Natural killer cell (primary cell): ENCODE results near the gene STEAP4. TPM values are rescaled to one million over a fixed set of nuclear protein-coding genes. Genes with fewer than 3 reads are reported as not detected.

Experiments
- ATAC-seq, 3 donors: fragments of 150-1000 bp in 2 of 3; fragments of 200-7000 bp in 1 of 3; cut with Tn5 transposase; 1 replicate in 1 of 3; 2 replicates in 2 of 3; pipeline ENCODE4 v1.10.0; 2021; ENCODE audit warnings: mild to moderate bottlenecking in 2 of 3, moderate library complexity in 2 of 3
- DNase-seq, 2 donors: peaks; one replicate each; pipeline versions ENCODE4 v3.0.0 to v3.0.0-alpha.2; 2013 to 2021; ENCODE audit warnings: mixed read lengths in 1 of 2
- H3K27ac ChIP-seq: one replicate; pipeline ENCODE4 v1.5.1; 2013; ENCODE audit warnings: mild to moderate bottlenecking, low read length
- H3K27me3 ChIP-seq: one replicate; pipeline ENCODE4 v1.6.1; 2013; ENCODE audit warnings: low read length; ENCODE audit not compliant: control insufficient read depth, insufficient read depth
- H3K36me3 ChIP-seq: one replicate; pipeline ENCODE4 v1.6.1; 2013; ENCODE audit warnings: low read length; ENCODE audit not compliant: control insufficient read depth, insufficient read depth
- H3K4me1 ChIP-seq: one replicate; pipeline ENCODE4 v1.6.1; 2013; ENCODE audit warnings: low read length; ENCODE audit not compliant: control insufficient read depth, insufficient read depth
- H3K4me3 ChIP-seq: one replicate; pipeline ENCODE4 v1.5.1; 2013; ENCODE audit warnings: low read length
- H3K9me3 ChIP-seq: one replicate; pipeline ENCODE4 v1.6.1; 2013; ENCODE audit warnings: low read length; ENCODE audit not compliant: control insufficient read depth, insufficient read depth
- H3K27ac Mint-ChIP-seq, 2 donors: one replicate each; pipeline ENCODE4 v1.8.0; 2022; ENCODE audit warnings: mild to moderate bottlenecking in 2 of 2, mixed read lengths in 2 of 2, moderate library complexity in 1 of 2
- H3K27me3 Mint-ChIP-seq, 2 donors: one replicate each; pipeline ENCODE4 v1.8.0; 2022; ENCODE audit warnings: low read depth in 2 of 2, mixed read lengths in 2 of 2
- H3K36me3 Mint-ChIP-seq: one replicate; pipeline ENCODE4 v1.8.0; 2022; ENCODE audit warnings: mixed read lengths
- H3K4me1 Mint-ChIP-seq, 2 donors: one replicate each; pipeline ENCODE4 v1.8.0; 2022; ENCODE audit warnings: mixed read lengths in 2 of 2
- H3K4me3 Mint-ChIP-seq: one replicate; pipeline ENCODE4 v1.8.0; 2022; ENCODE audit warnings: mild to moderate bottlenecking, moderate library complexity, mixed read lengths
- H3K9me3 Mint-ChIP-seq, 2 donors: one replicate each; pipeline ENCODE4 v1.8.0; 2022; ENCODE audit warnings: mixed read lengths in 2 of 2
- CTCF ChIP-seq: fragments of 200-600 bp; IDR thresholded peaks from one replicate; pipeline ENCODE4 v1.8.0; 2022; ENCODE audit warnings: antibody characterized with exemption
- WGBS: methylation state at CpG from one replicate; pipeline ENCODE4 v1.1.7; 2013; ENCODE audit warnings: missing lambda C conversion rate; ENCODE audit not compliant: insufficient coverage; 5-methylcytosine and 5-hydroxymethylcytosine counted together
- intact Hi-C: fragments of 100-400 bp; cut with micrococcal nuclease; formaldehyde crosslinking; loops from one replicate; pipeline ENCODE4 v1.14.2; 2022
- total RNA-seq, 4 donors: library from RNA; stranded (reverse); fragments of 120-200 nt in 1 of 4; gene quantifications; one replicate each; pipeline versions ENCODE4 v1.2.3 to v1.2.4, GENCODE V29; 2013 to 2022

The STEAP4 gene
- total RNA-seq, 3 donors from 2014 or later (not counting 1 experiment from before 2014, with no cell fraction given), result 0.18 to 3.0 TPM; not detected in 1

GRCh38 chr7:88302486-88302885 lies 4.2 kb downstream of the STEAP4 start:
- no peaks in the 10 kb centered on the region for H3K36me3 ChIP-seq
- TF ChIP-seq CTCF, result no peak
- H3K36me3 Mint-ChIP-seq, result no peaks in the 10 kb centered on the region
- ATAC-seq (no peak), DNase-seq (no peak)
- no peak overlapping the region for H3K4me3 Mint-ChIP-seq
- WGBS, result 97% methylated on average over 5 of the region's 6 CpGs
- H3K9me3 ChIP-seq, result no peaks in the 10 kb centered on the region
- peaks cover 12 to 13% of the 10 kb centered on the region in 2 donors for H3K27me3 Mint-ChIP-seq
- H3K9me3 Mint-ChIP-seq, result no peaks in the 10 kb centered on the region
- H3K27me3 ChIP-seq, result no peaks in the 10 kb centered on the region
- no peaks in the 10 kb centered on the region for H3K4me1 ChIP-seq
- H3K27ac ChIP-seq, result no peak overlapping the region
- no peak overlapping the region for H3K4me3 ChIP-seq
- no peak overlapping the region for H3K27ac Mint-ChIP-seq
- H3K4me1 Mint-ChIP-seq, result peaks cover 0 to 5% of the 10 kb centered on the region in 2 donors
- intact Hi-C loops, result no loop called here

- intact Hi-C loops, result no loop called here
- no peak overlapping the region for H3K27ac ChIP-seq
- no peaks in the 10 kb centered on the region for H3K9me3 ChIP-seq
- H3K36me3 ChIP-seq, result no peaks in the 10 kb centered on the region
- 71% methylated on average over 1 of the region's 1 CpG for WGBS
- no peak for ATAC-seq
- Mint-ChIP-seq H3K9me3 (no peaks in the 10 kb centered on the region), H3K4me1 (peaks cover 0 to 5% of the 10 kb centered on the region in 2 donors), H3K36me3 (no peaks in the 10 kb centered on the region), H3K27ac (no peak overlapping the region), H3K4me3 (no peak overlapping the region), H3K27me3 (peaks cover 7 to 12% of the 10 kb centered on the region in 2 donors)
- no peaks in the 10 kb centered on the region for H3K4me1 ChIP-seq
- no peaks in the 10 kb centered on the region for H3K27me3 ChIP-seq
- no peak overlapping the region for H3K4me3 ChIP-seq
- DNase-seq, result no peak
- TF ChIP-seq CTCF, result no peak
Measured at GRCh38 chr7:88301924-88302323, 4.8 kb downstream of the STEAP4 start.

DNA sequence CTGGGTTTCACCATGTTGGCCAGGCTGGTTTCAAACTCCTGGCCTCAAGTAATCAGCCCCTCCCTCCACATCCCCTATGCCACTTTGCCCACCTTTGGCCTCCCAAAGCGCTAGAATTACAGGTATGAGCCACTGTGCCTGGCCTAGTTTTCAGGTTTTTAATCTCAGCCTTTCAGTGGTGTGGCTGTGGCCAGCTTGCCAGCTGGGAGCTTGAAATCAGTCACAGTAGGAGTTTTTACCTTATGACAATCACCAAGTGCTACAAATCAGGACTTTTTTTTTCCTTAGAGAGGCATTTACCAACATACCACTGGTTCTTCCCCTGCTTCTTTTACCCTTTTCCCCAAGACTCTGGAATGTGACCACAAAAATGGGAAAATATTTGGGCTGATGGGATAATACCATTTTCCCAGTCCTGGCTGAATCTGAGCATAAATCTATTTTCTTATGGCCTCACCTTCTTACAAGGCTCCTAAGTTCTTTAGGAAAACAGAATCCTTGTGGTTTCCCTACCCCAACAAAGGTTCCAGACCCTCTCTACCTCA lies 6.2 kb downstream of the STEAP4 start:
- DNase-seq (no peak), ATAC-seq (no peak)
- H3K4me3 Mint-ChIP-seq, result no peak overlapping the region
- no peaks in the 10 kb centered on the region for H3K4me1 Mint-ChIP-seq
- Histone ChIP-seq H3K27ac (no peak overlapping the region), H3K4me1 (no peaks in the 10 kb centered on the region), H3K4me3 (no peak overlapping the region), H3K27me3 (no peaks in the 10 kb centered on the region), H3K9me3 (no peaks in the 10 kb centered on the region), H3K36me3 (no peaks in the 10 kb centered on the region)
- H3K27me3 Mint-ChIP-seq, result peaks cover 0 to 5% of the 10 kb centered on the region in 2 donors
- no peaks in the 10 kb centered on the region for H3K36me3 Mint-ChIP-seq
- no peak overlapping the region for H3K27ac Mint-ChIP-seq
- WGBS, result 79% methylated on average over 1 of the region's 1 CpG
- intact Hi-C loops, result no loop called here
- no peak for TF ChIP-seq CTCF
- no peaks in the 10 kb centered on the region for H3K9me3 Mint-ChIP-seq

DNA sequence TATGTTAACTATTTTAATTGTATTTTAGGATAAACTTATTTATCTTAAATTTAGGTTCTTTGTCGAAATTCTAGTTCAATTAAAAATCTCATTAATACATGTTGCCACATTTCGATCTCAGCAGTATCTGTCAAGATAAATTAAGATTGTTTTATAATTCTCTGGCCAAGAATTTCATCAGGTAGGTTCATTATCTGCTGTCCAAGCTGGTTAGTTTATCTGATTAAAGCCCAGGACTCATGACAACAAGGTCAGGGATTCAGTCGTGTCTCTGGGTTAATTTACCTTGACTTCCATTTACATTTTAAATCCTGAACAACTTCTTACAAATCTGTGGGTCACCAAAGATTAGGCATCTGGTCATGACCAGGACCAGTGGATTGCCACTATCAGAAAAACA lies 7.6 kb downstream of the STEAP4 start:
- WGBS, result 82% methylated on average over 2 of the region's 3 CpGs
- Histone ChIP-seq H3K4me1 (no peaks in the 10 kb centered on the region), H3K36me3 (no peaks in the 10 kb centered on the region), H3K9me3 (no peaks in the 10 kb centered on the region), H3K27me3 (no peaks in the 10 kb centered on the region), H3K27ac (no peak overlapping the region), H3K4me3 (no peak overlapping the region)
- Mint-ChIP-seq H3K27me3 (peaks cover 0 to 5% of the 10 kb centered on the region in 2 donors), H3K27ac (no peak overlapping the region), H3K4me1 (no peaks in the 10 kb centered on the region), H3K4me3 (no peak overlapping the region), H3K9me3 (no peaks in the 10 kb centered on the region), H3K36me3 (no peaks in the 10 kb centered on the region)
- intact Hi-C loops, result no loop called here
- TF ChIP-seq CTCF, result no peak
- ATAC-seq (no peak), DNase-seq (no peak)
